Neutrophil (primary cell): ENCODE data around the gene SCGB1D1.
"Not testable (repeated sequence)": the region's sequence is repeated elsewhere in the genome, so short reads cannot be mapped to it uniquely, and the experiment has no call there.

ENCODE experiments used
- H3K27ac ChIP-seq: fragments of 200-600 bp; sonication (generic); 2 replicates; pipeline ENCODE4 v1.5.1; 2016; ENCODE audit warnings: mild to moderate bottlenecking, moderate library complexity
- H3K27me3 ChIP-seq: fragments of 200-600 bp; sonication (generic); 2 replicates; pipeline ENCODE4 v1.6.0; 2016; ENCODE audit warnings: mild to moderate bottlenecking
- H3K36me3 ChIP-seq: fragments of 200-600 bp; sonication (generic); 2 replicates; pipeline ENCODE4 v1.5.1; 2017
- H3K4me1 ChIP-seq, 2 experiments: fragments of 200-600 bp in 1 of 2; sonication (generic) in 1 of 2; 1 replicate in 1 of 2; 2 replicates in 1 of 2; pipeline versions ENCODE4 v1.5.1 to v1.6.1; 2013 to 2016; ENCODE audit warnings: low read depth in 1 of 2, low read length in 1 of 2, mild to moderate bottlenecking in 1 of 2, moderate library complexity in 1 of 2; ENCODE audit not compliant: control insufficient read depth in 1 of 2, insufficient read depth in 1 of 2
- H3K4me3 ChIP-seq, 2 experiments: fragments of 200-600 bp in 1 of 2; sonication (generic) in 1 of 2; 1 replicate in 1 of 2; 2 replicates in 1 of 2; pipeline ENCODE4 v1.5.1; 2013 to 2016; ENCODE audit warnings: low read depth in 1 of 2, low read length in 1 of 2, mild to moderate bottlenecking in 1 of 2, moderate library complexity in 1 of 2
- H3K9me3 ChIP-seq: fragments of 200-600 bp; sonication (generic); 2 replicates; pipeline ENCODE4 v1.5.1; 2016
- CTCF ChIP-seq: fragments of 200-600 bp; sonication (generic); IDR thresholded peaks from 2 replicates; pipeline ENCODE4 v1.5.1; 2016; ENCODE audit warnings: antibody characterized with exemption

SCGB1D1 gene

DNA sequence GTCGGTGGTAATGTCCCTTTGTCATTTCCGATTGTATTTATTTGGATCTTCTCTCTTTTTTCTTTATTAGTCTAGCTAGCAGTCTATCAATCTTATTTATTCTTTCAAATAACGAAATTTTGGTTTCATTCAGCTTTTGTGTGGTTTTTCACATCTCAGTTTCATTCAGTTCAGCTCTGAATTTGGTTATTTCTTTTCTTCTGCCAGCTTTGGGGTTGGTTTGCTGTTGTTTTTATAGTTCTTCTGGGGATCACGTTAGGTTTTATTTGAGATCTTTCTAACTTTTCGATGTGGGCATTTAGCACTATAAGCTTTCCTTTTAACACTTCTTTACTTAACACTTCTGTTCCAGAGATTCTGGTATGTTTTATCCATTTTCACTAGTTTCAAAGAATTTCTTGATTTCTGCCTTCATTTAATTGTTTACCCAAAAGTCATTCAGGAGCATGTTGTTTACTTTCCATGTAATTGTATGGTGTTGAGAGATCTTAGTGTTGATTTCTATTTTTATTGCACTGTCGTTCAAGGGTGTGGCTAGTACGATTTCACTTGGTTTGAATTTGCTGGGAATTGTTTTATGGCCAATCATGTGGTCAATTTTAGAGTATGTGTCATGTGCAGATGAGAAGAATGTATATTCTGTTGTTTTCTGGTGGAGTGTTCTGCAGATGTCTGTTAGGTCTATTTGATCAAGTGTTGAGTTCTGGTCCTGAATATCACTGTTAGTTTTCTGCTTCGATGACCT is 7.7 kb upstream of the SCGB1D1 start:
- H3K4me1 ChIP-seq = no peaks in the 10 kb centered on the region
- no peak for TF ChIP-seq CTCF
- H3K9me3 ChIP-seq = no peaks in the 10 kb centered on the region
- H3K27me3 ChIP-seq = peaks cover 12% of the 10 kb centered on the region
- H3K27ac ChIP-seq = no peak overlapping the region
- H3K36me3 ChIP-seq = no peaks in the 10 kb centered on the region
- H3K4me3 ChIP-seq = no peak overlapping the region

DNA sequence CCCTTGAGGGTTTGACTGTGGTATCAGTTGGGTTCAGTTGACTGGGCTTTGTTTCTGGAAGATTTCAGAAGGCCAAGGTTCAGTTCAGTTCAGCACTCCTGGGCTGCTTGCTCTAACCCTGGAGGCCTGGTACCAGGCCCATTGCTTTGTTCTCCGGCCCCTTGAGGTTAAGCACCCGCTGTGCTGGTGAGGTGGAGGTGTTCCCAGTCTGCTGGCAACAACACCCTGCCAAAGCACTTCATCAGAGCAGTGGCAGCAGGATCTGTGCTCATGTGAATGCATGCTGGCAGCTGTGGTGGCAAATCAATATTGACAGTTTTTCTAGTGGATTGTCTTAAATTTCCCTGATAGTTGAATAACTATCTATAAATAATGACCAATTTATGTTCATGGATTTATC is 3.8 kb upstream of the SCGB1D1 start:
- no peaks in the 10 kb centered on the region for H3K9me3 ChIP-seq
- H3K4me1 ChIP-seq = no peaks in the 10 kb centered on the region
- H3K4me3 ChIP-seq = no peak overlapping the region
- H3K27me3 ChIP-seq = peaks cover 26% of the 10 kb centered on the region
- no peak overlapping the region for H3K27ac ChIP-seq
- H3K36me3 ChIP-seq = no peaks in the 10 kb centered on the region
- TF ChIP-seq CTCF = no peak

- H3K27me3 ChIP-seq = peaks cover 58% of the 10 kb centered on the region
- no peak for TF ChIP-seq CTCF
Measured at GRCh38 chr11:62193952-62194351, 3.9 kb downstream of the SCGB1D1 start.

GRCh38 chr11:62195010-62195409 is 5.0 kb downstream of the SCGB1D1 start:
- H3K27me3 ChIP-seq = peaks cover 47% of the 10 kb centered on the region
- not testable (repeated sequence) for H3K36me3 ChIP-seq, H3K27ac ChIP-seq, H3K9me3 ChIP-seq, H3K4me3 ChIP-seq, H3K4me1 ChIP-seq

More at GRCh38 chr11:62193952-62194351, 3.9 kb downstream of the SCGB1D1 start:
- Histone ChIP-seq H3K36me3 (no peaks in the 10 kb centered on the region), H3K4me3 (no peak overlapping the region), H3K4me1 (no peaks in the 10 kb centered on the region), H3K27ac (no peak overlapping the region), H3K9me3 (no peaks in the 10 kb centered on the region)

GRCh38 chr11:62195945-62196344 is 5.9 kb downstream of the SCGB1D1 start:
- H3K4me1 ChIP-seq = no peaks in the 10 kb centered on the region
- H3K36me3 ChIP-seq = no peaks in the 10 kb centered on the region
- peaks cover 41% of the 10 kb centered on the region for H3K27me3 ChIP-seq
- no peak overlapping the region for H3K4me3 ChIP-seq
- H3K27ac ChIP-seq = no peak overlapping the region
- H3K9me3 ChIP-seq = no peaks in the 10 kb centered on the region
- TF ChIP-seq CTCF = no peak

DNA sequence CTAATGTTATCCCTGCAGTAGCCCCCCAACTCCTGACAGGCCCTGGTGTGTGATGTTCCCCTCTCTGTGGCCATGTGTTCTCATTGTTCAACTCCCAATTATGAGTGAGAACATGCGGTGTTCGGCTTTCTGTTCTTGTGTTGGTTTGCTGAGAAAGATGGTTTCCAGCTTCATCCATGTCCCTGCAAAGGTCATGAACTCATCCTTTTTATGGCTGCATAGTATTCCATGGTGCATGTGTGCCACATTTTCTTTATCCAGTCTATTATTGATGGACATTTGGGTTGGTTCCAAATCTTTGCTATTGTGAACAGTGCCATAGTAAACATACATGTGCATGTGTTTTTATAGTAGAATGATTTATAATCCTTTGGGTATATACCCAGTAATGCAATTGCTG is 7.4 kb downstream of the SCGB1D1 start:
- H3K9me3 ChIP-seq, H3K4me1 ChIP-seq, H3K36me3 ChIP-seq, H3K27ac ChIP-seq, H3K4me3 ChIP-seq: not testable (repeated sequence)
- peaks cover 32% of the 10 kb centered on the region for H3K27me3 ChIP-seq
